Astrocyte (in vitro differentiated cells and primary cell): Measurements from ENCODE around the gene SHTN1. TPM values are rescaled to one million over a fixed set of nuclear protein-coding genes. Genes with fewer than 3 reads are reported as not detected.

ENCODE experiments used
- DNase-seq: peaks from one replicate; pipeline ENCODE4 v3.0.0-alpha.2; 2010; ENCODE audit warnings: low read depth
- FAIRE-seq: peaks from 2 replicates; lab custom pipeline; 2011; peaks lifted over from hg19 to GRCh38; lab: Jason Lieb, UNC
- H2AFZ ChIP-seq: 2 replicates; pipeline ENCODE4 v1.6.0; 2012; ENCODE audit warnings: low read depth, low read length, inconsistent platforms
- H3K27ac ChIP-seq: 2 replicates; pipeline ENCODE4 v1.5.1; 2011; ENCODE audit warnings: low read depth, low read length, inconsistent platforms
- H3K27me3 ChIP-seq: 2 replicates; pipeline ENCODE4 v1.6.0; 2011; ENCODE audit warnings: low read length, inconsistent platforms; ENCODE audit not compliant: insufficient read depth
- H3K36me3 ChIP-seq: 2 replicates; pipeline ENCODE4 v1.5.1; 2011; ENCODE audit warnings: low read length, inconsistent platforms; ENCODE audit not compliant: insufficient read depth
- H3K4me1 ChIP-seq: 2 replicates; pipeline ENCODE4 v1.5.1; 2011; ENCODE audit warnings: low read length, inconsistent platforms; ENCODE audit not compliant: insufficient read depth
- H3K4me2 ChIP-seq: 2 replicates; pipeline ENCODE4 v1.6.0; 2012; ENCODE audit warnings: low read length, inconsistent platforms
- H3K4me3 ChIP-seq: 2 replicates; pipeline ENCODE4 v1.5.1; 2011; ENCODE audit warnings: low read depth, mild to moderate bottlenecking, low read length, inconsistent platforms; ENCODE audit not compliant: insufficient read depth
- H3K79me2 ChIP-seq: 2 replicates; pipeline ENCODE4 v1.6.0; 2012; ENCODE audit warnings: mild to moderate bottlenecking, low read length, inconsistent platforms; ENCODE audit not compliant: insufficient read depth
- H3K9ac ChIP-seq: 2 replicates; pipeline ENCODE4 v1.6.0; 2012; ENCODE audit warnings: mild to moderate bottlenecking, low read length, inconsistent platforms
- H3K9me3 ChIP-seq: 2 replicates; pipeline ENCODE4 v1.5.1; 2012; ENCODE audit warnings: low read depth, mild to moderate bottlenecking, low read length, inconsistent platforms; ENCODE audit not compliant: insufficient read depth
- H4K20me1 ChIP-seq: 2 replicates; pipeline ENCODE4 v1.6.0; 2012; ENCODE audit warnings: low read length, inconsistent platforms; ENCODE audit not compliant: insufficient read depth
- H3K27ac Mint-ChIP-seq: one replicate; pipeline ENCODE4 v1.8.0; 2021; ENCODE audit warnings: mild to moderate bottlenecking, mixed read lengths; ENCODE audit not compliant: unreplicated experiment
- H3K27me3 Mint-ChIP-seq: one replicate; pipeline ENCODE4 v1.8.0; 2021; ENCODE audit warnings: low read depth, mixed read lengths; ENCODE audit not compliant: unreplicated experiment
- H3K36me3 Mint-ChIP-seq: one replicate; pipeline ENCODE4 v1.8.0; 2021; ENCODE audit warnings: low read depth, mixed read lengths; ENCODE audit not compliant: unreplicated experiment
- H3K4me1 Mint-ChIP-seq: one replicate; pipeline ENCODE4 v1.8.0; 2021; ENCODE audit warnings: low read depth, mixed read lengths; ENCODE audit not compliant: unreplicated experiment
- H3K4me3 Mint-ChIP-seq: one replicate; pipeline ENCODE4 v1.8.0; 2021; ENCODE audit warnings: mild to moderate bottlenecking, moderate library complexity, mixed read lengths; ENCODE audit not compliant: unreplicated experiment
- H3K9me3 Mint-ChIP-seq: one replicate; pipeline ENCODE4 v1.8.0; 2021; ENCODE audit warnings: mild to moderate bottlenecking, mixed read lengths; ENCODE audit not compliant: unreplicated experiment
- CTCF ChIP-seq: IDR thresholded peaks from 2 replicates; pipeline ENCODE4 v1.5.1; 2011; ENCODE audit warnings: low read depth, mild to moderate bottlenecking, inconsistent platforms, low read length, moderate library complexity; ENCODE audit not compliant: insufficient read depth
- EZH2 ChIP-seq: IDR thresholded peaks from 2 replicates; pipeline ENCODE4 v1.6.1; 2012; ENCODE audit warnings: mild to moderate bottlenecking, low read length, inconsistent platforms; ENCODE audit not compliant: insufficient read depth
- total RNA-seq: library from RNA; stranded (reverse); gene quantifications from 2 replicates; pipeline ENCODE4 v1.2.1, GENCODE V29; 2021

Gene SHTN1
- total RNA-seq, 1 donor from 2014 or later = 32.7 TPM

- no peak for DNase-seq
- Histone ChIP-seq H3K27ac (no peak overlapping the region), H2AFZ (no peak overlapping the region), H3K79me2 (no peaks in the 10 kb centered on the region), H3K9me3 (no peaks in the 10 kb centered on the region), H3K4me1 (no peaks in the 10 kb centered on the region), H3K4me2 (no peak overlapping the region), H3K27me3 (peaks cover 7% of the 10 kb centered on the region), H3K36me3 (no peaks in the 10 kb centered on the region), H3K4me3 (no peak overlapping the region), H3K9ac (no peak overlapping the region), H4K20me1 (no peaks in the 10 kb centered on the region)
- peaks cover 8% of the 10 kb centered on the region for H3K4me1 Mint-ChIP-seq
- H3K4me3 Mint-ChIP-seq = no peak overlapping the region
- peaks cover 4% of the 10 kb centered on the region for H3K27me3 Mint-ChIP-seq
- H3K36me3 Mint-ChIP-seq = no peaks in the 10 kb centered on the region
- FAIRE-seq = no peak
- TF ChIP-seq EZH2 (no peak), CTCF (no peak)
- H3K9me3 Mint-ChIP-seq = no peaks in the 10 kb centered on the region
- H3K27ac Mint-ChIP-seq = no peak overlapping the region
These were observed 164.5 kb downstream of the SHTN1 start for GRCh38 chr10:116840389-116841075.

GRCh38 chr10:116838143-116838725 lies 166.8 kb downstream of the SHTN1 start:
- Histone ChIP-seq H3K9me3 (no peaks in the 10 kb centered on the region), H3K9ac (no peak overlapping the region), H4K20me1 (no peaks in the 10 kb centered on the region), H3K36me3 (no peaks in the 10 kb centered on the region), H3K4me2 (no peak overlapping the region), H3K27ac (no peak overlapping the region), H3K79me2 (no peaks in the 10 kb centered on the region), H3K4me3 (no peak overlapping the region), H2AFZ (no peak overlapping the region), H3K4me1 (no peaks in the 10 kb centered on the region), H3K27me3 (peaks cover 8% of the 10 kb centered on the region)
- Mint-ChIP-seq H3K4me3 (no peak overlapping the region), H3K9me3 (no peaks in the 10 kb centered on the region), H3K27me3 (peaks cover 10% of the 10 kb centered on the region), H3K27ac (no peak overlapping the region), H3K36me3 (peaks cover 4% of the 10 kb centered on the region), H3K4me1 (peaks cover 5% of the 10 kb centered on the region)
- no peak for TF ChIP-seq EZH2
- TF ChIP-seq CTCF = no peak
- DNase-seq (no peak), FAIRE-seq (no peak)
